Skin of body (tissue), 2 donors: ENCODE measurements around the gene TESK2. TPM values are rescaled to one million over a fixed set of nuclear protein-coding genes. Genes with fewer than 3 reads are reported as not detected.
"Not testable (repeated sequence)": the region's sequence is repeated elsewhere in the genome, so short reads cannot be mapped to it uniquely, and the experiment has no call there.

ENCODE experiments used
- DNase-seq: peaks from one replicate; lab custom pipeline; 2025; lab: John Stamatoyannopoulos, UW
- total RNA-seq: library from RNA; depleted of rRNA; stranded (reverse); fragments of >200 nt; gene quantifications from one replicate; pipeline ENCODE4 v1.2.3, GENCODE V29; 2014

Gene TESK2
- total RNA-seq, 1 donor from 2014 or later: 7.4 TPM

- no peak for DNase-seq
Measured at GRCh38 chr1:45414746-45415145, 76.2 kb downstream of the TESK2 start.

- no peak for DNase-seq
Measured at GRCh38 chr1:45412899-45413298, 78.1 kb downstream of the TESK2 start.

GRCh38 chr1:45411510-45411899 lies 79.5 kb downstream of the TESK2 start:
- no peak for DNase-seq

- DNase-seq: no peak
Measured at GRCh38 chr1:45410850-45411509, 80.0 kb downstream of the TESK2 start.

GRCh38 chr1:45409276-45409675 lies 81.7 kb downstream of the TESK2 start:
- DNase-seq: no peak

GRCh38 chr1:45407629-45408287 lies 83.2 kb downstream of the TESK2 start:
- no peak for DNase-seq

- no peak for DNase-seq
Measured at GRCh38 chr1:45405636-45406035, 85.3 kb downstream of the TESK2 start.

GRCh38 chr1:45403718-45404117 lies 87.2 kb downstream of the TESK2 start:
- DNase-seq: no peak

GRCh38 chr1:45403298-45403697 lies 87.7 kb downstream of the TESK2 start:
- DNase-seq: peak; percentile 24

- no peak for DNase-seq
Measured at GRCh38 chr1:45401524-45401923, 89.4 kb downstream of the TESK2 start.

- no peak for DNase-seq
Measured at GRCh38 chr1:45400049-45400448, 90.9 kb downstream of the TESK2 start.

- no peak for DNase-seq
Measured at GRCh38 chr1:45397285-45397684, 93.7 kb downstream of the TESK2 start.

- DNase-seq: no peak
Measured at GRCh38 chr1:45395582-45395981, 95.4 kb downstream of the TESK2 start.

- DNase-seq: no peak
Measured at GRCh38 chr1:45395051-45395450, 95.9 kb downstream of the TESK2 start.

GRCh38 chr1:45394342-45394741 lies 96.6 kb downstream of the TESK2 start:
- DNase-seq: no peak

GRCh38 chr1:45393718-45394302 lies 97.2 kb downstream of the TESK2 start:
- no peak for DNase-seq

GRCh38 chr1:45386219-45386618 lies 104.7 kb downstream of the TESK2 start:
- DNase-seq: no peak

GRCh38 chr1:45385302-45385701 lies 105.7 kb downstream of the TESK2 start:
- DNase-seq: no peak

- not testable (repeated sequence) for DNase-seq
Measured at GRCh38 chr1:45384213-45384612, 106.8 kb downstream of the TESK2 start.

GRCh38 chr1:45383191-45383590 lies 107.8 kb downstream of the TESK2 start:
- DNase-seq: no peak

- no peak for DNase-seq
Measured at GRCh38 chr1:45381243-45381642, 109.7 kb downstream of the TESK2 start.

- no peak for DNase-seq
Measured at GRCh38 chr1:45380730-45381129, 110.2 kb downstream of the TESK2 start.

- DNase-seq: no peak
Measured at GRCh38 chr1:45380125-45380524, 110.8 kb downstream of the TESK2 start.
